ENCODE measurements around the gene GGA1.
A peak's percentile ranks its signal among the peaks of the same experiment; 100 is the strongest.
"Not testable (repeated sequence)": the region's sequence is repeated elsewhere in the genome, so short reads cannot be mapped to it uniquely, and the experiment has no call there.

Gene GGA1

DNA sequence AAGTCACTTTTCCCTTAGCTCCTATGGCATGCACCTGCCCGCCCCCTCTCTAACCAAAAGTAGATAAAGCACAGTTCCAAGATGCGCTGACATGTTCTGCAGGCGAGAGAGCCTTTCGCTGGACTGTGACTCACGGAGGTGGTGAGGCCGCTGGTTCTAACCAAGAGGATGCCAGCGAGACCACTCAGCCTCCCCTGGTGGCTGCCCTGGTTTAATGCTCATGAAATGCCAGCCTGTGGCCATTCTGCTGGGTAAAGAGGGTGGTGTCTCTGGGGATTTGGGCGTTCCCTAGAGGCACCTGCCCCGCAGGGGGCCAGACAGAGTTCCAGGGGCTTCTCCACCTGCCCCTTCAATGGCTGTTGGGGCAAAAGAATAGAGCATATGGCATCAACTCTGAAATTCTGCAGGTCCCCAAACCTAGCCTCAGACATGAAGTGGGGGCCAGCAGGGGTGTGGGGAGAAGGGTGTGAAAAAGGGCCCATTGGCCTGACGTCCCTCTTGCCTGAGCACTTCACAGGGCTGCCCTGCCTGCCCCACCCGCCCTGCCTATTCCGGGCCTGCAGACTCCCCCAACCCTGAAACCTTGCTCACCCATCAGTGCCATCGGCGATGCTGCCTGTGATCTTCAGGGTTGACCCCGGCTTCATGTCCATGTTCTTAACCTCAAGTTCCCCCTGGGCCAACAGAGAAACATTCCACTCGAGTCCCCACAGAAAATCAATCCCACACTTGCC, 37.2 kb upstream of the GGA1 start:
- DNase-seq = peak; percentile 39

DNA sequence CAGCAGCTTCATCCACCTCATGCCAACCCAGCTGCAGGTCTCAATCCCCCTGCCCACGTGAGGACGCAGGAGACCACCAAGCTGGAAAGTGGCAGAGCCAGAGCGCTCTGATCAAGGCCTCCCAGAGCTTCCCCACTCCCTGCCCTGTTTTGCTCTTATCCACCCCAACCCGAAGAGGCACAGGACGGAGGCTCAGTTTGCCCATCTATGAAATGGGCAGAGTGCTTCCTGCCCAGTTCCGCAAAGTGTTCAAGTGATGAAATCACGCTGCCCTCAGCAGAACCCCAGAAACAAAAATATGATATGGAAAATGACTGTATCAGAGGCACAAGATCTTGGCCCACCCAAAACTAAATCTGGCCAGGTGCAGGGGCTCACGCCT, 36.7 kb upstream of the GGA1 start:
- no peak for DNase-seq

DNA sequence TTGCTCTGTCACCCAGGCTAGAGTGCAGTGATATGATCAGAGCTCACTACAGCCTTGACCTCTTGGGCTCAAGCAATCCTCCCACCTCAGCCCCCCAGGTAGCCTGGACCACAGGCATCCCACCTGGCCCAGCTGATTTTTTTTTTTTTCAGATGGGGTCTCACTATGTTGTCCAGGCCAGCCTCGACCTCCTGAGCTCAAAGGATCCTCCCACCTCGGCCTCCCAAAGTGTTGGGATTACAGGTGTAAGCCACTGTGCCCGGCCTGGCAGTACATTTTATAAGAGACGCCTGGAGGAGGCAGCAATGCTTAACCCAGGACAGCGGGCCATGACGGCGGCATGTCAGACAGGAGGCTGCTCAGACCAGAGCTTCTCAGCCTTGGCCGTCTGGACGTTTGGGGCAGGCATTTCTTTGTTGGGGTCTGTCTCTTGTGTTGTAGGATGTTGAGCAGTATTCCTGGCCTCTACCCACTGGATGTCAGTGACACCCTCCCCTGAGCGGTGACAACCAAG, 33.1 kb upstream of the GGA1 start:
- DNase-seq = no peak

DNA sequence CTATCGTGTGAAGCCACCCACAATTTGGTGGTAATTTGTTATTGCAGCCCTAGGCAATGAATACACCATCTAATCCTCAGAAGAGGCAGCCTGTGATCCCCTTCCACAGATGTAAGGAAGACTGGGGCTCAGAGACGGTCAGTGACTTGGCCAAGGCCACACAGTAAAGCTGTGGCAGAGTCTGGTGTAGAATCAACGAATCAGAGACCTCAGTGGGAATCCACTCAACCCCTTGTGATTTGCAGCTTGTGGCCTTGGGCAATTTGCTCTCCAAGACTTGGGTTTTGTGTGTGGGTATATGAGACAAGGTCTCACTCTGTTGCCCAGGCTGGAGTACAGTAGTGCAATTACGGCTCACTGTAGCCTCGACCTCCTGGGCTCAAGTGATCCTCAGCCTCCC, 30.6 kb upstream of the GGA1 start:
- no peak for DNase-seq

DNA sequence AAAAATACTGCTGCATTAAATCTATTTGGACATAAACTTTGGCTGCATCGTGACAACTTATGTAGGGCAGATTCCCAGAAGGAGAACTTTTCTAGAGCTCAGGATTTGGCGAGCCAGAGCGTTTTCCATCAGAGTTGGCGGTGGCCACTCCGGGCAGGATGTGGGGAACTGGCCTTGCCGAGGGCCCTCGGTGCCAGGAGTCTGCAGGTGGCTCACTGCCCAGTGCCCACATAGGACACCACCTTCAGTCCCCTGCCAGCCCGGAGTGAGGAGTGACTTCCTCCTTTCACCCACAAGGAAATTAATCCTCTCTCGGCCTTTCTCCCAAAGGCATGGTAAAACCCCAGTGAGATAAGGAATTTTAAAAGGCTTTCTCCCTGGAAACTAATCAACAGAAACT, 27.1 kb upstream of the GGA1 start:
- no peak for DNase-seq

DNA sequence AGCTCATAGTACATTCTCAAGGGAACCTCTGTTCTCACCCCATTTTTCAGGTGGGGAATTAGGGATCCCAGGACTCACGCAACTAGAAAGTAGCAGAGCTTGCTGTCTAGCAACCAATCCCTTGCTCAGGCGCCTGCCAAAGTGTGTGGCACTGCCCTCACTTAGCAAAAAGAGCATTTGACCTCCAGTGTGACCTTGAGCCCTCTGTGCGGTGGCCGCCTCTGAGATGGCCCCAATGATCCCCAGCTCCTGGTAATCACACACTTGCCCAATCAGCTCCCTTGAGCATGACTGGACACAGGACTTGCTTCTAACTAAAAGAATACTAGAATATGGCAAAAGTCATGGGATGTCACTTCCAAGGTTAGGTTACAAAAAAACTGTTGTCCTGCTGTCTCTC, 26.1 kb upstream of the GGA1 start:
- no peak for DNase-seq

DNA sequence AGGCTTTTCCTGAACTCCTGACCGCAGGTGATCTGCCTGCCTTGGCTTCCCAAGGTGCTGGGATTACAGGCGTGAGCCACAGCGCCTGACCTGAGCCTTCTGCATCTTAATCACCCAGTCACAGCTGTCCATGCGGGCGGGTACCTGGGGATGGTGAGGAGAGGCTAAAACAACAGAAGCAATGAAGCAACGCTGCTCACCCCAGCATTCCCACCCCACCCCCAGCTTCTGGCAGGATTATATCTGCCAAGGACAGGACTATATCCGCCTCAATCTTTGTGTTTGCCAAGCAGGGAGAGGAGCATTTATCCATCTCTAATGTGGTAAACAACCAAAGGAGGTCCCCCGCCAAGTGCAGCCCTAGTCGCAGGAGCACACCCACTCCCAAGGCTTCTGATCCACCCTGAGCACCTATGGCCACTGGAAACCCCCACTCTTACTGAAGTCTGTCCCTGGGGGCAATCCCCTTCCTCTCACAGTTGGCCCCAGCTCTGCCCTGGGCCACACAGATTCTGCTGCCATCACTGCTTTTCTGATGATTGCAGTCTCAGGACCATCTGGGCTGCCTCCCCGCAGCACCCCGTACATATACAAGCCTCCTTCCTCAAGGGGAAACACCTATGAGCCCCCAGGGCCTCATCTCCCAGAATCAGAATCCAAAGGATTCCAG, 20.0 kb upstream of the GGA1 start:
- DNase-seq = no peak

DNA sequence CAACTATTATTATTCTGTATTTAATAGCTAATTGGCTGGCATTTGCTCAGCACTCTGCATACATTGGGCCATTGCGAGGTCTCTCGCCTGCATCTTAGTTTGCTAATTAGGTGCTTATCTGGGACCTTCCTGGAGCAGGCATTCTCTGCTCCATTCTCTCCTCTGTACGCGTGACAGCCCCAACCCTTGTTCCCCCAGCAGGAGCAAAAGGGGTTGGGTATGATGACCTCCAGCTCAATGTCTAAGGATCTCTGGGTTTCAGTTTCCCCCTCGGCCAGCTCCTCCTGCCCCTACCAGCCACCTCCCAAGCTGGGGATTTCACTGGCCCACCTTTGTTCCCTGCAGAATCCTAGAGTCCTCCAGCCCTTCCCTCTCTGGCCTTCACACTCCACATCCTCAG, 19.0 kb upstream of the GGA1 start:
- no peak for DNase-seq

DNA sequence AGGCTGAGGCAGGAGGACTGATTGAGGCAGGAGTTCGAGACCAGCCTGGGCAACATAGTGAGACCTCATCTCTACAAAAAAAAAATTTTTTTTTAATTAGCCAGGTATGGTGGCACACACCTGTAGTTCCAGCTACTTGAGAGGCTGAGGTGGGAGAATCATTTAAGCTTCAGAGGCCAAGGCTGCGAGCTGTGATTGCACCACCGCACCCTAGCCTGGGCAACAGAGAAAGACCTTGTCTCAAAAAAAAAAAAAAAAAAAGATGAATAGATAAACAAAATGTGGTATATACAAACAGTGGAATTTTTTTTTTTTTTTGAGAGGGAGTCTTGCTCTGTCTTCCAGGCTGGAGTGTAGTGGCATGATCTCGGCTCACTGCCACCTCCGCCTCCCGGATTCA, 17.6 kb upstream of the GGA1 start:
- DNase-seq = not testable (repeated sequence)

DNA sequence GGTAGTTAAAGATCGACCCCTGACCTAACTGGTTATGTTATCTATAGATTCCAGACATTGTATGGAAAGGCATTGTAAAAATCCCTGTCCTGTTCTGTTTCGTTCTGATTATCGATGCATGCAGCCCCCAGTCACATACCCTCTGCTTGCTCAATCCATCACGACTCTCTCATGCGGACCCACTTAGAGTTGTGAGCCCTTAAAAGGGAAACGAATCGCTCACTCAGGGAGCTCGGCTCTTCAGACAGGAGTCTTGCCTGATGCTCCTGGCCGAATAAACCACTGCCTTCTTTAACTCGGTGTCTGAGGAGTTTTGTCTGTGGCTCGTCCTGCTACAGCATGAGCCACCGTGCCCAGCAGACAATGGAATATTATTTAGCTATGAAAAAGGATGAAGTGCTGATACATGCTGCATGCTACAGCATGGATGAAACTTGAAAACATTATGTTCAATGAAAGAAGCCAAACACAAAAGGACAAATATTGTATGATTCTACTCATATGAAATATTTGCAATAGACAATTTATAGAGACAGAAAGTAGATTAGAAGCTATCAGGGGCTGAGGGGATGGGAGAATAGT, 16.7 kb upstream of the GGA1 start:
- no peak for DNase-seq

DNA sequence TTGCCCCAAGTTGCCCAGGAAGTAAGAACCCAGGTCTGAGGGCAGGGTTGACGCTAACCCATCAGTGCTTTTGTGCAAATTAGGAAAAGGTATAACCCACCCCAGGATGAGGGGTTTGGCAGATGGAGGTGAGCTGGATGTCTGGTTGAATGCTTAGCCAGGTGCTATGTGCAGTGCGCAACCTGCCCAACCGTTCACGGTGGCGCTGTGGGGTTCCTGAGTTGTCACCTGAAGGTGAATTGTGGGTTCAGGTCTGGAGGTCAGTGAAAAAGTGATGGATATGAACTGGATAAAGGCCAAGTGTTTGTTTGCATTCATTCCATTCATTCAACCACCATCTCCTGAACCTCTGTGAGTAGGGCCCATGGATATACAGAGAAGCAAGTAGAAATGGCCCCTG, 14.4 kb upstream of the GGA1 start:
- DNase-seq = no peak

DNA sequence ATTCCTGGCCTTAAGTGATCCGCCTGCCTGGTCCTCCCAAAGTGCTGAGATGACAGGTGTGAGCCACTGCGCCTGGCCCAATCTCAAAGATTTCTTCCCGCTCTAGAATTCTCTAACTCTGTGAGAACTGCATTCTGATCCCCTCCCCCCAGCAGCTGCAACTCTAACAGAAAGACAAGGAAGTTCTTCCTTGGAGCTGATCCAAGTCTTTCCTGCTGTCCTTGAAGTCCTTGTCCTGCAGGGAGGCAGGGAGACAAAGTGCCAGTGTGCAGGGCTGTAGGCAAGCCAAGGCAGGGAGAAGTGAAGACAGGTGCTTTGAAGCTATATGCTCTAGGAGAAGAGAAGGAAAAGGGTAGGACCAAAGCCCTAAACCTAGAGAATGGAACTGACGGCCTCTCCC, 9.5 kb upstream of the GGA1 start:
- DNase-seq = no peak

DNA sequence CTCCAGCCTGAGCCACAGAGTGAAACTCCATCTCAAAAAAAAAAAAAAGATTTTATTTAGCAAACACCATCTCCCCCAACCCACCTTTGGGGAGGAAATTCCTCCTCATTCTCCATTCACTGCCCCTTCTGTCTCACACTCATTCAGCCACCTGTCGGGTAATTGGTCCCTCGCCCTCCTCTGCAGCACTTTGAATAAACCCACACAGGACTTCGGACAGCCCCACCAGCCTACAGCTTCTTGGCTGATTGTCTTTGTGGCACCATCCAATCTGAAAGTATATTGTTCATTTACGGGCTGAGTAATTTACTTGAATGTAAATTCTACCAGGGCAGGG, 7.5 kb upstream of the GGA1 start:
- no peak for DNase-seq

DNA sequence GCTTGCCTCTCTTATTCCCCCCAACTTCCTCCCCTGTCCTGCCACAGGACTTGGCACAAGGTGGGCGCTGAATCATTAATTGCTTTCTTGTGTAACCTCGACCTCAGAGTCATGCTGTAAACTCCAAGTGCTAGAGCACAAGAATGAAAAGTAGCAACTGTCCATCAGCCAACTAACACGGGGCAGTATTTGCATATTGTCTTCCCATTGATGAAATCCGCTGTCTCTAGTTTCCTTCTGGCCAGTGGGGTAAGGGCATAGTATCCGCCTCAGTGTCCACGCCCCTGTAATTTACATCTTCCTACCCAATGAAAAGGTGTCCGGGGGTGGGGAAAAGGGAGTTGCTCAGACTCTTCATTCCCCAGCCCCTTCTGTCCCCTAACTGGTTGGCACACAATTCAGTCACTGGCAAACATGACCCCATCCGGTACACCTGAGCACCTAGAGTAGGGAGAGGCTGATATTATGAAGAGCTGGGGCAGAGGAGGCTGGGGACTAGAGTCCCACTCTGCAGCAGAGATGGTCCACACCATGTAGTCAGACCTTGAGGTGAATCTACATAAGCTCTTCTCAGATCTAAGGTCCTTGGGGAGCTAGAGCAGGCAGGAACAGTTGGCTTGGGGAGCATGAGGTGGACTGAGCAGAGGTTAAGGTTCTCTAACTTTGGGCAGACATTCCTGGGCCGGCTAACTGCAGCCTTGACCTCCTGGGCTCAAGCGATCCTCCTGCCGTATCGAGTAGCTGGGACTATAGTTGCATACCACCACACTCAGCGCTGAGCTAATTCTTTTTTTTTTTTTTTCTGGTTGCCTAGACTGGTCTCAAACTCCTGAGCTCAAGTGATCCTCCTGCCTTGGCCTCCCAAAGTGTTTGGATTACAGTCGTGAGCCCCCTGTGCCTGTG, 6.8 kb upstream of the GGA1 start:
- peak; percentile 77 for DNase-seq

DNA sequence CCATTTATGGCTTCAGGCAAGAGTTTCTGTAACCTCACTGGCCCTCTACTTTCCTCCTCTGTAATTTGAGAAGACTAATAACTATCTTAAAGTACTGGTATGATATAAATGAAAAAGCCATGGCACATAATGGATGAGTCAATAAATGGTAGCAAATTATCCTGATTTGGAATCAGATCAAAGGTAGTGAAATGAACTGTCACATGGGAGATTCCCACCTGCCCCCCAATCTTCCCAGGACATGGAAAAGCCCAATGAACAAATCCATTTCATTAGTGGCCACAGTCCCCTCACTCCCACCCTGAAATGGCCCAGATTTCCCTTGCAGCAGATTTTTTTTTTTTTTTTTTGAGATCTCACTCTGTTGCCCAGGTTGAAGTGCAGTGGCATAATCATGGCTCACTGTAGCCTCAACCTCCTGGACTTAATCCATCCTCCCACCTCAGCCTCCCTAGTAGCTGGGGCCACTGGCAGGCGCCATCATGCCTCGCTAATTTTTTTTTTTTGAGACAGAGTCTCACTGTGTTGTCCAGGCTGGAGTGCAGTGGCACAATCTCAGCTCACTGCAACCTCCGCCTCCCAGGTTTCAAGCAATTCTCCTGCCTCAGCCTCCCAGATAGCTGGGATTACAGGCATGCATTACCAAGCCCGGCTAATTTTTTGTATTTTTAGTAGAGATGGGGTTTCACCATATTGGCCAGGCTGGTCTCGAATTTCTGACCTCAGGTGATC, 5.9 kb upstream of the GGA1 start:
- DNase-seq = not testable (repeated sequence)

DNA sequence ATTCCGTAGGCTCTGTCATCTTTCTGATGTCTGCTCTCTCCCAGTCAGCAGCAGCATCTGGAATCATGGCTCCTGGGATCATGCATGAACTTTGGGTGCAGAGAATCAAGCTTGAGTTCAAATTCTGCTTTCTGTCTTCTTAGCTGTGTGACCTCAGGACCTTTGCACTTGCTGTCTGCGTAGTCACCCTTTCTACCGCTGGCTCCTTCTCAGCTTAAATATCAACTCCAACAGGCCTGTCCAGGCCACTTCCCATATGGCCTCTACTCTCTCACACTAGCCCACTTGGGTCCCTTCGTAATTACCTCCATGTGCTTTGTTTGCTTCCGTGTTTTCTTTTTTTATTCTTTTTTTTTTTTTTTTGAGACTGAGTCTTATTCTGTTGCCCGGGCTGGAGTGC, 4.6 kb upstream of the GGA1 start:
- no peak for DNase-seq

DNA sequence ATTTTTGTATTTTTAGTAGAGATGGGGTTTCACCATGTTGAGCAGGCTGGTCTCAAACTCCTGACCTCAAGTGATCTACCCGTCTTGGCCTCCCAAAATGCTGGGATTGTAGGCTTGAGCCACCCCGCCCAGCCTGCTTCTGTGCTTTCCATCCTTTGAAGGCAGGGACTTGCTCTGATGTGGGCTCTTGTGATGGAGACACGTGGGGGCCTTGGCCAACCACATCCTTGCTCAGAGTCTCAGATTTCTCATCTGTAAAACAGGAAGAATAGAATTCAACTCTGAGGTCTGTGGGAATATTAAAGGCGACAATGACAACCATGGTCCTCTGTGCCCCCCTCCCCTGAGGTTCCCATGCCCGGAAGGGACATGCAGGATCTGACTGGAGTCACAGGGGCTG, 3.8 kb upstream of the GGA1 start:
- no peak for DNase-seq

DNA sequence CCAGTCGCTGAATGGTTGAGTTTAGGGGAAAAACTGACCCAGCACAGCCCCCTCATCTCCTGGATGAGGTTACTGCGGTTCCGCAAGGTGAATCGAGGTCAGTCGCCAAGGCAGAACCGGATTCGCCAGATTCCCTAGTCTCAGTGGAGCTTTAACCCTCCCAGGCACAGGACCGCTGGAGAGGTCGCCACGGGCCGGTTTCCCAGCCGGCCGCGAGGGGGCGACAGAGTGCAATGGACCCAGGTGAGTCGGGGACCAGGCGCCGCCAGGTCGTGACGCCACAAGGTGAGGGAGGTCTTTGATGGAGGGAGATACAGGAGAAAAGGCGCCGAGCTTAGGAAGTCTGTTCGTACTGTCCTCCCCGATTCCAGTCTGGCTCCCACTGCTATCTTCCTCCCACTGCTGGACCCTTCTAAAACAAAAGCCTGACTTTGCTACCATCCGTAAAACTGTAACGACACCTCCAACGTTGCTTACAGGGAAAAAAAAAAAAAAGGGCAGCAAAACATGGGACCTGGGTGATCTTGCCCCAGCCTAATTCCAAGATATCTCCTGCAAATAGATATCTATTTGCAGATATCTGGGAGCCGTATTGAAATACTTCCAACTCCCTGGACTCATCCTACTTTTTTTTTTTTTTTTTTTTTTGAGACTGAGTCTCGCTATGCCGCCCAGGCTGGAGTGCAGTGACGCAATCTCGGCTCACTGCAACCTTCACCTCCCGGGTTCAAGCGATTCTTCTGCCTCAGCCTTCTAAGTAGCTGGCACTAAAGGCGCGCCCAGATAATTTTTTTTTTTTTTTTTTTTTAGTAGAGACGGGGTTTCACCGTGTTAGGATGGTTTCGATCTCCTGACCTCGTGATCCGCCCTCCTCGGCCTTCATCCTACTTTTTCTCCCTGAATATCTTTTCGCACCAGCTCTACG, 1.4 kb upstream of the GGA1 start:
- peak; percentile 79 for DNase-seq

DNA sequence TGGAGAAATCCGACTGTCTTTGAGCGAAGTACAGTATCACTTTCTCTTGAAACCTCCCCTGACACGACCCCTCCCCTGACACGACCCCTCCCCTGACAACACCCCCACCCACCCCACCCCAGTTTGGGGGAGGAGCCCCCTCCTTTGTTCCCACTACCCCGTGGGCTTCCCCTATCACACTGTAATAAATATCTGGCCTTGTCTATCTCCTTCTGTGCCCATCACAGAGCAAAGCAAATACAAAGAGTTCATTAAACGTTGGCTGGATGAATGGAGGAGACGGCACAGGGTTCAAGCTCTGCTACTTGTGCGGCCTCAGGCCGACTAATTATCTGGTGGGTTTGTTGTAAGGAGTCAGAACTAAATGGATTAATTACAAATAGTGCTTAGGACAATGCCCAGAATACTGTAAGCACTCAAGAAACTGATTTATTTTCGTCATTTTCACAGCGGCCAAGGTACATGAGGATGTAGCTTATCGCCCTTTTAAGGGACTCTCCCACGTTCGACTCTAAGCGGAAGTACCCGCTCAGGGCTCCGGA, 628 bp upstream of the GGA1 start:
- no peak for DNase-seq

DNA sequence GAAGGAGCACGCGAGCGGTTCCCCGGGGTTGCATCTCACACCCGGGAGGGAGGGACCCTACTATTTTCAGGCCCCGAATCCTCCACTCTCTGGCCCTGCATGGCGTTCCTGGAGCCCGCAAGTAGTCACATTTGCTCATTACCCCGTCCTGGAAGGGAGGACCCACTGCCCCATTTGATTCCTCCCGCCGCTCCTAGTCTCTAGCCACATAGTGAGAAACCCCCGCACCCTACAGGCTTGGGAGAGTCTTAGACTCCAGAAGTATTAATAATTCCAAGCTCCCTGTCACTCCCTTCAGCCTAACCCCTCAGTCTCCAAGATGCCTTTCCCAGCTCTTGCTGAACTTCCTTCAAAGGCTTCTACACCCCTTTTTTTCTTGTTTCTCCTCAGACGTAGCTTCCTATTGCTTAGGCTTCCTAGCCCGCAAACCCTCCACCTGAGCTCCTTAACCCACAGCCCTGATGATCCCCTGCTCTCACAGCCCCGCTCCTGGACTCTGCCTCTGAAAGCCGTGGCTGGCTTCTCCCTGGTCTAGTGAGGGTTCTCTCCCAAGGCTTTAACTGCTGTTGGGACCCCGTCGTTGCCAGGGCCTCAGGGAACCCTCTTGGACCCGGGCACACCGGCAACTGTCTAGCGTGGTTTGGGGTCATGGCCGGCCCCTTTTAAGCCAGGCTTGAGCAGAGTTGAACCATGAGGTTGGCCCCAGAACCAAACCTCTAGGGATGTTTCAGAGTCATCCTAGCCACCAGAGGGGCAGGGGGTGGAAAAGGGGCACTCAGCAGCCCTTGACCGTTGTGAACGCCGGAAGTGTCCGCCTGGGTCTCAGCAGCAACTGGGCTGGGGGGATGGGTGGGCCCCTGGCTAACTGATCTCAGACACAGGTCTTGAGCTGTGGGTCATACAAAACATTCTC, 862 bp downstream of the GGA1 start:
- DNase-seq = no peak

All from kidney glomerular epithelial cell (primary cell).